GM15510 (cell line): ENCODE data around the gene RNF133.

Source experiments
- POLR2A ChIP-seq: IDR thresholded peaks from 3 replicates; pipeline ENCODE4 v1.6.1; 2011; ENCODE audit warnings: borderline replicate concordance; ENCODE audit not compliant: insufficient read length; ENCODE audit errors: extremely low read depth

Gene RNF133

GRCh38 chr7:122699017-122699416 lies at the start of gene RNF133:
Gene RNF133, minus strand, starts transcription at chr7:122699117. Its CDS starts 199 bp downstream, at chr7:122698918.
- no peak for TF ChIP-seq POLR2A

GRCh38 chr7:122748195-122748594 lies 49.3 kb upstream of the RNF133 start:
- no peak for TF ChIP-seq POLR2A

- no peak for TF ChIP-seq POLR2A
These were observed 48.0 kb upstream of the RNF133 start for GRCh38 chr7:122746948-122747347.

GRCh38 chr7:122743211-122743610 lies 44.3 kb upstream of the RNF133 start:
- no peak for TF ChIP-seq POLR2A

GRCh38 chr7:122738947-122739346 lies 40.0 kb upstream of the RNF133 start:
- no peak for TF ChIP-seq POLR2A

GRCh38 chr7:122736183-122736582 lies 37.3 kb upstream of the RNF133 start:
- no peak for TF ChIP-seq POLR2A

GRCh38 chr7:122727759-122728158 lies 28.8 kb upstream of the RNF133 start:
- TF ChIP-seq POLR2A = no peak

GRCh38 chr7:122727354-122727753 lies 28.4 kb upstream of the RNF133 start:
- no peak for TF ChIP-seq POLR2A

- TF ChIP-seq POLR2A = no peak
These were observed 28.0 kb upstream of the RNF133 start for GRCh38 chr7:122726881-122727280.

- no peak for TF ChIP-seq POLR2A
These were observed 25.4 kb upstream of the RNF133 start for GRCh38 chr7:122724366-122724765.

GRCh38 chr7:122719010-122719578 lies 20.2 kb upstream of the RNF133 start:
- TF ChIP-seq POLR2A = no peak

- no peak for TF ChIP-seq POLR2A
These were observed 18.6 kb upstream of the RNF133 start for GRCh38 chr7:122717356-122718089.

GRCh38 chr7:122715183-122715582 lies 16.3 kb upstream of the RNF133 start:
- no peak for TF ChIP-seq POLR2A

GRCh38 chr7:122710916-122711315 lies 12.0 kb upstream of the RNF133 start:
- no peak for TF ChIP-seq POLR2A

GRCh38 chr7:122709930-122710646 lies 11.2 kb upstream of the RNF133 start:
- TF ChIP-seq POLR2A = no peak

GRCh38 chr7:122706836-122707235 lies 7.9 kb upstream of the RNF133 start:
- TF ChIP-seq POLR2A = no peak
